Measurements from ENCODE around the gene ETNPPL. TPM values are rescaled to one million over a fixed set of nuclear protein-coding genes. Genes with fewer than 3 reads are reported as not detected.

ETNPPL gene
- total and polyA plus RNA-seq, 9 of the 15 experiments (the other 6 are each of a cell fraction or from before 2014, with no cell fraction given): 0.06 to 0.14 TPM; not detected in 7

- TF ChIP-seq ATF4 (CRISPR knock-in tag; IDR thresholded peaks at IDR 0.05): no peak
- no peak for TF ChIP-seq LEF1 (IDR thresholded peaks at IDR 0.05)
- TF ChIP-seq FOSL1 (tag; conservative IDR thresholded peaks at IDR 0.05): no peak
Observed at GRCh38 chr4:108693819-108694218, 69.0 kb downstream of the ETNPPL start (continued).

- Histone ChIP-seq H3K27ac (ENCODE audit: extremely low read depth, low read depth, low read length) (no peak overlapping the region), H3K36me3 (ENCODE audit: control insufficient read depth, insufficient read depth, low read length) (no peaks in the 10 kb centered on the region), H3K4me3 (no peak overlapping the region), H3K79me2 (ENCODE audit: control insufficient read depth, insufficient read depth, low read length) (no peaks in the 10 kb centered on the region), H2AFZ (ENCODE audit: low read depth, low read length) (no peak overlapping the region), H3K27me3 (ENCODE audit: control insufficient read depth in 2 of 2, insufficient read depth in 2 of 2, low read length in 2 of 2) (no peaks in the 10 kb centered on the region), H3K9ac (ENCODE audit: insufficient read depth in 1 of 2, low read depth in 2 of 2, low read length in 2 of 2) (no peak overlapping the region), H3K4me2 (ENCODE audit: insufficient read depth, low read length) (no peak overlapping the region), H3K4me1 (replicated peaks in 1 of 2; ENCODE audit: control insufficient read depth in 2 of 2, insufficient read depth in 2 of 2, low read length in 2 of 2) (peaks cover 0 to 16% of the 10 kb centered on the region in 2 experiments; a peak in 3 of 5 replicates), H4K20me1 (replicated peaks; ENCODE audit: control insufficient read depth, insufficient read depth, low read length) (no peaks in the 10 kb centered on the region), H3K9me3 (replicated peaks; ENCODE audit: control insufficient read depth, insufficient read depth, low read depth, low read length) (no peaks in the 10 kb centered on the region), H3K9me1 (ENCODE audit: control insufficient read depth, insufficient read depth, low read length) (no peaks in the 10 kb centered on the region)
- in situ Hi-C loops (cut with MboI) (no loop called here), intact Hi-C loops (cut with micrococcal nuclease) (no loop called here)
- DNase-seq (ENCODE audit: extremely low read depth in 1 of 4, low spot score in 3 of 4): no peak
- no peak for FAIRE-seq
- ChIA-PET CTCF (ENCODE audit: low intra/inter-chr PET ratio) (no interaction called here), POLR2A (no interaction called here)
- peak; percentile 41; the same call in 2 of the 3 replicates for ATAC-seq
- TF ChIP-seq PCBP2 (IDR thresholded peaks at IDR 0.05; ENCODE audit: low read depth, low read length, poor library complexity, severe bottlenecking): no peak
- WGBS (ENCODE audit: insufficient coverage, low coverage, missing lambda C conversion rate): 10% methylated on average over 3 of the region's 3 CpGs
- no TSS peak for BruUV-seq (replicated peaks)
Observed at GRCh38 chr4:108693211-108693610, 69.6 kb downstream of the ETNPPL start.

Other genes starting within 250 kb of the ETNPPL start
- gene RPL34, start 142.5 kb downstream of the ETNPPL start, total RNA-seq (2014; rRNA removed): 1,466 and 1,685 TPM in 2 replicates
- 2,593 and 2,853 TPM in 2 replicates for gene RPL34, start 142.5 kb downstream of the ETNPPL start, total RNA-seq (2014; rRNA removed; fragmentation: Illumina TruSeq; extraction: Trizol)
- 1,586 and 1,727 TPM in 2 replicates for gene RPL34, start 142.5 kb downstream of the ETNPPL start, total RNA-seq (2015; rRNA removed; fragmentation: Illumina TruSeq; extraction: Trizol)
- gene RPL34, start 142.5 kb downstream of the ETNPPL start, total RNA-seq (2021): 1,612 and 1,824 TPM in 2 replicates
- 4,502 and 5,422 TPM in 2 replicates for gene RPL34, start 142.5 kb downstream of the ETNPPL start, polyA plus RNA-seq (2011; rRNA removed)
- gene RPL34, start 142.5 kb downstream of the ETNPPL start, polyA plus RNA-seq (2014; fragmentation: Illumina TruSeq; extraction: Trizol): 1,973 and 2,119 TPM in 2 replicates
- gene RPL34, start 142.5 kb downstream of the ETNPPL start, polyA plus RNA-seq (2014; fragmentation: Nextera tagmentation; extraction: Ambion mirVana): 1,000 to 10,000 TPM; 3,162 to 4,454 TPM
- gene RPL34, start 142.5 kb downstream of the ETNPPL start, polyA plus RNA-seq (2014; rRNA removed): 2,645 and 2,889 TPM in 2 replicates
- 93.8 and 112 TPM in 2 replicates for gene OSTC, start 112.5 kb downstream of the ETNPPL start, total RNA-seq (2014; rRNA removed)
- gene OSTC, start 112.5 kb downstream of the ETNPPL start, total RNA-seq (2014; rRNA removed; fragmentation: Illumina TruSeq; extraction: Trizol): 235 and 252 TPM in 2 replicates
- 193 and 210 TPM in 2 replicates for gene OSTC, start 112.5 kb downstream of the ETNPPL start, total RNA-seq (2015; rRNA removed; fragmentation: Illumina TruSeq; extraction: Trizol)
- 143 and 174 TPM in 2 replicates for gene OSTC, start 112.5 kb downstream of the ETNPPL start, total RNA-seq (2021)
- 225 and 241 TPM in 2 replicates for gene OSTC, start 112.5 kb downstream of the ETNPPL start, polyA plus RNA-seq (2011; rRNA removed)
- 235 and 258 TPM in 2 replicates for gene OSTC, start 112.5 kb downstream of the ETNPPL start, polyA plus RNA-seq (2014; fragmentation: Illumina TruSeq; extraction: Trizol)
- gene OSTC, start 112.5 kb downstream of the ETNPPL start, polyA plus RNA-seq (2014; fragmentation: Nextera tagmentation; extraction: Ambion mirVana): 100 to 1,000 TPM; 851 to 966 TPM
- gene OSTC, start 112.5 kb downstream of the ETNPPL start, polyA plus RNA-seq (2014; rRNA removed): 177 and 182 TPM in 2 replicates